ENCODE data around the gene AGO3.
A peak's percentile ranks its signal among the peaks of the same experiment; 100 is the strongest.

Gene AGO3

GRCh38 chr1:35930593-35931445 lies at the start of gene AGO3:
Gene AGO3 (plus strand): TSS chr1:35931105. CDS start chr1:35931427, 322 bp downstream.
- DNase-seq (ENCODE audit: extremely low read depth, low read depth): peak; percentile 58
- peak within 1 kb of the TSS; percentile 95 for H3K4me3 ChIP-seq (replicated peaks; ENCODE audit: low read depth, low read length)
- no peak for TF ChIP-seq CTCF (IDR thresholded peaks at IDR 0.05; ENCODE audit: low read depth, low read length, missing control alignments)

- no peak for TF ChIP-seq CTCF (IDR thresholded peaks at IDR 0.05; ENCODE audit: low read depth, low read length, missing control alignments)
- no peak overlapping the region for H3K4me3 ChIP-seq (replicated peaks; ENCODE audit: low read depth, low read length)
- DNase-seq (ENCODE audit: extremely low read depth, low read depth): no peak
Observed at GRCh38 chr1:35881850-35882273, 49.0 kb upstream of the AGO3 start.

- H3K4me3 ChIP-seq (replicated peaks; ENCODE audit: low read depth, low read length): no peak overlapping the region
- DNase-seq (ENCODE audit: extremely low read depth, low read depth): no peak
- no peak for TF ChIP-seq CTCF (IDR thresholded peaks at IDR 0.05; ENCODE audit: low read depth, low read length, missing control alignments)
Observed at GRCh38 chr1:35882586-35882944, 48.3 kb upstream of the AGO3 start.

- TF ChIP-seq CTCF (IDR thresholded peaks at IDR 0.05; ENCODE audit: low read depth, low read length, missing control alignments): peak; percentile 86
- peak; percentile 62 for DNase-seq (ENCODE audit: extremely low read depth, low read depth)
- peak within 1 kb of the TSS; percentile 100 for H3K4me3 ChIP-seq (replicated peaks; ENCODE audit: low read depth, low read length)
Observed at GRCh38 chr1:35882945-35883634, 47.8 kb upstream of the AGO3 start, which contains the start of gene AGO1. Gene AGO1 (plus strand): TSS chr1:35883209. CDS start chr1:35883422, 213 bp downstream.

GRCh38 chr1:35883635-35884101 lies 47.2 kb upstream of the AGO3 start:
- no peak for DNase-seq (ENCODE audit: extremely low read depth, low read depth)
- no peak for TF ChIP-seq CTCF (IDR thresholded peaks at IDR 0.05; ENCODE audit: low read depth, low read length, missing control alignments)

GRCh38 chr1:35884934-35885333 lies 46.0 kb upstream of the AGO3 start:
- no peak overlapping the region for H3K4me3 ChIP-seq (replicated peaks; ENCODE audit: low read depth, low read length)
- TF ChIP-seq CTCF (IDR thresholded peaks at IDR 0.05; ENCODE audit: low read depth, low read length, missing control alignments): no peak
- DNase-seq (ENCODE audit: extremely low read depth, low read depth): no peak

More at GRCh38 chr1:35883635-35884101, 47.2 kb upstream of the AGO3 start:
- peak overlapping the region; percentile 100 for H3K4me3 ChIP-seq (replicated peaks; ENCODE audit: low read depth, low read length)

Data from HFF-Myc (cell line).